Parathyroid adenoma (tissue), 2 donors: ENCODE measurements around the gene LRRC4C.

ENCODE experiments used
- H2AFZ ChIP-seq: fragments of 300-600 bp; sonication (generic); one replicate; pipeline ENCODE4 v1.7.0; 2017; ENCODE audit warnings: antibody characterized with exemption, mild to moderate bottlenecking
- H3K27ac ChIP-seq: fragments of 300-600 bp; sonication (generic); one replicate; pipeline ENCODE4 v1.7.0; 2017
- H3K27me3 ChIP-seq: fragments of 300-600 bp; sonication (generic); one replicate; pipeline ENCODE4 v1.7.0; 2017; ENCODE audit warnings: low read length; ENCODE audit not compliant: control insufficient read depth, insufficient read depth
- H3K36me3 ChIP-seq: fragments of 300-600 bp; sonication (generic); one replicate; pipeline ENCODE4 v1.7.0; 2017; ENCODE audit warnings: low read length; ENCODE audit not compliant: control insufficient read depth, insufficient read depth
- H3K4me1 ChIP-seq: fragments of 300-600 bp; sonication (generic); one replicate; pipeline ENCODE4 v1.7.0; 2017; ENCODE audit warnings: control low read depth
- H3K4me2 ChIP-seq: fragments of 300-600 bp; sonication (generic); one replicate; pipeline ENCODE4 v1.7.0; 2017; ENCODE audit warnings: low read length
- H3K4me3 ChIP-seq: fragments of 300-600 bp; sonication (generic); one replicate; pipeline ENCODE4 v1.7.0; 2017; ENCODE audit warnings: low read depth, low read length
- H3K79me2 ChIP-seq: fragments of 300-600 bp; sonication (generic); one replicate; pipeline ENCODE4 v1.7.0; 2017; ENCODE audit warnings: control low read depth
- H3K9ac ChIP-seq: fragments of 300-600 bp; sonication (generic); one replicate; pipeline ENCODE4 v1.7.0; 2017; ENCODE audit warnings: mild to moderate bottlenecking
- H3K9me3 ChIP-seq: fragments of 300-600 bp; sonication (generic); one replicate; pipeline ENCODE4 v1.7.0; 2017; ENCODE audit warnings: low read length; ENCODE audit not compliant: control insufficient read depth
- CTCF ChIP-seq: fragments of 300-600 bp; sonication (generic); IDR thresholded peaks from one replicate; pipeline ENCODE4 v1.7.0; 2017; ENCODE audit warnings: antibody characterized with exemption, mild to moderate bottlenecking
- donor health status: primary hyperparathyroidism.

LRRC4C gene

DNA sequence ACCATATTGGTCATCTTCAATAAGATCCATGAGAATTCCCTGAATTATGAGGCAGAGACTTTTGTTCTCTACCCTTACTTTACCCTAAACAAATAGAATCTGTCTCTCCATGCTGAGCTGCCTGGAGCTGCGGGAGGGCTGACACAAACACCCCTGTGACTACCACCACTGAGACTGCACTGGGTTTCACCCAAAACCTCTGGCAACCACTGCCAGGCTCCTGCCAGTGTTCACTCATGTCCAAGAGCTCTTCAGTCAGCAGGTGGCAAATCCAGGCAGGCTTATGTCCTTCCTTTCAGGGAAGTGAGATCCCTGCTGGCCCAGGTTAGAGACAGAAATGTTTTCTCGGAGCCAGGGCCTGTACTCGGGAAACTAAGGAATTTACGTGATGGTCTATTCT lies 1105.3 kb downstream of the LRRC4C start:
- Histone ChIP-seq H3K79me2 (no peaks in the 10 kb centered on the region), H3K27ac (no peak overlapping the region), H3K36me3 (no peaks in the 10 kb centered on the region), H3K4me3 (no peak overlapping the region), H3K27me3 (no peaks in the 10 kb centered on the region), H3K9me3 (no peaks in the 10 kb centered on the region), H2AFZ (no peak overlapping the region), H3K9ac (no peak overlapping the region), H3K4me1 (no peaks in the 10 kb centered on the region), H3K4me2 (no peak overlapping the region)
- no peak for TF ChIP-seq CTCF

DNA sequence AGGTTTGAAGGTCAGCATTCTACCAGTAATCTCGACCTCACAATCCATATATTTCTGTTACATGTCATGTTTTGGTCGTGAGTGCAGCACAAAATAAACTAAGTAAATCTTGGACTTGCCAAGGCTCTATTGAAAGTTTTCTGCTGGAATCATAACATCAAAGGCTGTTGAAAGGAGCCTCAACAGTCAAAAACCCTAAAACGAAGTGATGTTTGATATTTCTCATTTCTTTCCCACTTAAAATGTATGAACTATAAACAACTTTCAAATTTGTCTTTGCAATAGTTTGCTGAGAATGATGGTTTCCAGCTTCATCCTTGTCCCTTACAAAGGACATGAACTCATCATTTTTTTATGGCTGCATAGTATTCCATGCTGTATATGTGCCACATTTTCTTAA lies 1118.5 kb downstream of the LRRC4C start:
- Histone ChIP-seq H3K36me3 (no peaks in the 10 kb centered on the region), H3K79me2 (no peaks in the 10 kb centered on the region), H3K9me3 (no peaks in the 10 kb centered on the region), H3K4me1 (no peaks in the 10 kb centered on the region), H3K27ac (no peak overlapping the region), H2AFZ (no peak overlapping the region), H3K9ac (no peak overlapping the region), H3K4me2 (no peak overlapping the region), H3K4me3 (no peak overlapping the region), H3K27me3 (no peaks in the 10 kb centered on the region)
- TF ChIP-seq CTCF, result no peak

- Histone ChIP-seq H3K4me2 (no peak overlapping the region), H2AFZ (no peak overlapping the region), H3K36me3 (no peaks in the 10 kb centered on the region), H3K27me3 (no peaks in the 10 kb centered on the region), H3K9ac (no peak overlapping the region), H3K4me3 (no peak overlapping the region), H3K79me2 (no peaks in the 10 kb centered on the region), H3K9me3 (no peaks in the 10 kb centered on the region), H3K4me1 (no peaks in the 10 kb centered on the region), H3K27ac (no peak overlapping the region)
- TF ChIP-seq CTCF, result no peak
Observed at GRCh38 chr11:40338739-40339138, 1120.7 kb downstream of the LRRC4C start.

DNA sequence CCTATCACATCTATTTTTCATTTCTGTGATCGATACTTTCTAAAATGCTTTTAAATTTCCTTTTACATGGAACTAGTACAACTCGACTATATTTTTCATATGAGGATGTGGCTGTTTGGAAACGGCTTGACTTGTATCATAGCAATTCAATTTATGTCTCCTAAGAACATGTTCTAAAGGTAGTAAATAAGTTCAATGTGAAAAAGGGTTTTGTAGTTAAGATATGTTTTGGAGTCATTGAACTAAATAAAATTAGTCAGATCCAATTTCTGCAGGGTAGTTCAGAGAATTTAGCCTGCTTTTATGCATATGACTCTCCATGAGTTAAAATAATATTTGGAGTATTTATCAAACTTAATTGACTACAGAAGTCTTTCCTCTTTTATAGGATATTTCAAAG lies 1121.4 kb downstream of the LRRC4C start:
- H3K79me2 ChIP-seq, result no peaks in the 10 kb centered on the region
- no peak overlapping the region for H3K4me3 ChIP-seq
- H3K4me2 ChIP-seq, result no peak overlapping the region
- H2AFZ ChIP-seq, result no peak overlapping the region
- no peak overlapping the region for H3K27ac ChIP-seq
- no peak for TF ChIP-seq CTCF
- no peak overlapping the region for H3K9ac ChIP-seq
- no peaks in the 10 kb centered on the region for H3K27me3 ChIP-seq
- no peaks in the 10 kb centered on the region for H3K9me3 ChIP-seq
- H3K4me1 ChIP-seq, result no peaks in the 10 kb centered on the region
- no peaks in the 10 kb centered on the region for H3K36me3 ChIP-seq

- no peak overlapping the region for H3K4me3 ChIP-seq
Observed at GRCh38 chr11:40337118-40337517, 1122.3 kb downstream of the LRRC4C start.

More at GRCh38 chr11:40337118-40337517, 1122.3 kb downstream of the LRRC4C start:
- Histone ChIP-seq H3K27ac (no peak overlapping the region), H3K9me3 (no peaks in the 10 kb centered on the region), H3K4me2 (no peak overlapping the region), H3K79me2 (no peaks in the 10 kb centered on the region), H2AFZ (no peak overlapping the region), H3K27me3 (no peaks in the 10 kb centered on the region), H3K9ac (no peak overlapping the region), H3K36me3 (no peaks in the 10 kb centered on the region), H3K4me1 (no peaks in the 10 kb centered on the region)
- no peak for TF ChIP-seq CTCF
